GM21447 (cell line): Measurements from ENCODE around the gene RNASEH1.

Source experiments
- ATAC-seq: cut with Tn5 transposase; IDR thresholded peaks from one replicate; pipeline ENCODE4 v1.9.1; 2021; ENCODE audit not compliant: unreplicated experiment

Gene RNASEH1

GRCh38 chr2:3558205-3559014, at the start of gene RNASEH1:
TSS of gene RNASEH1 (minus strand) at chr2:3558333. CDS start at chr2:3558260, 73 bp downstream.
- ATAC-seq: peak; percentile 95

- no peak for ATAC-seq
These were observed 48.5 kb upstream of the RNASEH1 start for GRCh38 chr2:3606370-3607201.

GRCh38 chr2:3606028-3606369, 47.9 kb upstream of the RNASEH1 start:
- no peak for ATAC-seq

- no peak for ATAC-seq
These were observed 47.1 kb upstream of the RNASEH1 start for GRCh38 chr2:3604991-3605961.

- ATAC-seq: no peak
These were observed 46.2 kb upstream of the RNASEH1 start for GRCh38 chr2:3604207-3604877.

- no peak for ATAC-seq
These were observed 45.5 kb upstream of the RNASEH1 start for GRCh38 chr2:3603536-3604206.

GRCh38 chr2:3602553-3603339, 44.6 kb upstream of the RNASEH1 start:
- ATAC-seq: no peak

- ATAC-seq: no peak
These were observed 43.6 kb upstream of the RNASEH1 start for GRCh38 chr2:3601561-3602271.

- no peak for ATAC-seq
These were observed 42.2 kb upstream of the RNASEH1 start for GRCh38 chr2:3600256-3600855.

GRCh38 chr2:3598912-3599854, 41.0 kb upstream of the RNASEH1 start:
- ATAC-seq: no peak

GRCh38 chr2:3598197-3598910, 40.2 kb upstream of the RNASEH1 start:
- ATAC-seq: no peak

GRCh38 chr2:3597567-3597966, 39.4 kb upstream of the RNASEH1 start:
- ATAC-seq: no peak

GRCh38 chr2:3596901-3597417, 38.8 kb upstream of the RNASEH1 start:
- no peak for ATAC-seq

GRCh38 chr2:3595985-3596384, 37.9 kb upstream of the RNASEH1 start:
- ATAC-seq: peak; percentile 86

- no peak for ATAC-seq
These were observed 37.3 kb upstream of the RNASEH1 start for GRCh38 chr2:3595404-3595803.
